ENCODE measurements around the gene VPS13A.

The VPS13A gene

DNA sequence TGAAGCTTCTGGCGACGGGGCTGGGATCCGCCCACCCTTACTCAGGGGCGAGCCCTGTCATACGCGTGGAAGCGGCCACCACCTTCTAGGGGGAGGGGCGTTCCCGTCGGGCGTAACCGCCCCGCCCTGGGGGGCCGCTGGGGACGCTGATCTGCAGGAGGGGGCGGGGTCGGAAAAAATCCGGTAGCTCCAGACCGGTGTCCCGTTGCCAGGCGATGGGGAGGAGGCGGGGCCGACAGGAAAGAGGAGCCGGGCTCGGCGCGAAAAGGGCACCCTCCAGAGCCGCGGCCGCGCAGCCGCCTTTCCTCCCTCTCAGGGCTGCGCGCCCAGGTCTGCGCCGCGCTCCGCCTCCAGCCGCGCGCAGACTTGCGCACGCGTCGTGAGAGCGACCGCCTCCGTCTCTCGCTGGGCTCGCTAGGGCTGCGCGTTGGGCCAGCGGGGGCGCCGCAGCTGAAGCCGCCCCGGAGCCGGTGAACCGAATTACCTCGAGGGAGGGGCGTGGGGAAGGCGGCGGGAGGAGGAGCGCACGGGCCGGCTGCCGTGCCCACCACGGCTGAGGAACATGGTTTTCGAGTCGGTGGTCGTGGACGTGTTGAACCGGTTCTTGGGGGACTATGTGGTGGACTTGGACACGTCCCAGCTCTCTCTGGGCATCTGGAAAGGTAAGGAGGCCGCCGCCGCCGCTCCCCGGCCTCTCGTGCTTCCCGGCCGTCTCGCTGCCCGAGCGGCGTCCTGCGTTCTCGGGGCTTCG is at the start of gene VPS13A:
TSS of gene VPS13A (plus strand) at position 392 of the 751 bp plus-strand sequence. CDS start at position 563, 171 bp downstream.
- Histone ChIP-seq H3K9ac (ENCODE audit: low read length) (peak within 1 kb of the TSS; percentile 91), H3K36me3 (ENCODE audit: control insufficient read depth, insufficient read depth, low read length, severe bottlenecking) (no peaks in the 10 kb centered on the region), H3K4me1 (ENCODE audit: control insufficient read depth, insufficient read depth, low read length) (peaks cover 23% of the 10 kb centered on the region), H3K4me3 (ENCODE audit: low read length) (peak within 1 kb of the TSS; percentile 97), H3K27me3 (replicated peaks; ENCODE audit: control insufficient read depth, insufficient read depth, low read length) (no peaks in the 10 kb centered on the region), H3K9me3 (ENCODE audit: control insufficient read depth, low read length) (no peaks in the 10 kb centered on the region)
- DNase-seq (ENCODE audit: low read depth), result peak; percentile 96

DNA sequence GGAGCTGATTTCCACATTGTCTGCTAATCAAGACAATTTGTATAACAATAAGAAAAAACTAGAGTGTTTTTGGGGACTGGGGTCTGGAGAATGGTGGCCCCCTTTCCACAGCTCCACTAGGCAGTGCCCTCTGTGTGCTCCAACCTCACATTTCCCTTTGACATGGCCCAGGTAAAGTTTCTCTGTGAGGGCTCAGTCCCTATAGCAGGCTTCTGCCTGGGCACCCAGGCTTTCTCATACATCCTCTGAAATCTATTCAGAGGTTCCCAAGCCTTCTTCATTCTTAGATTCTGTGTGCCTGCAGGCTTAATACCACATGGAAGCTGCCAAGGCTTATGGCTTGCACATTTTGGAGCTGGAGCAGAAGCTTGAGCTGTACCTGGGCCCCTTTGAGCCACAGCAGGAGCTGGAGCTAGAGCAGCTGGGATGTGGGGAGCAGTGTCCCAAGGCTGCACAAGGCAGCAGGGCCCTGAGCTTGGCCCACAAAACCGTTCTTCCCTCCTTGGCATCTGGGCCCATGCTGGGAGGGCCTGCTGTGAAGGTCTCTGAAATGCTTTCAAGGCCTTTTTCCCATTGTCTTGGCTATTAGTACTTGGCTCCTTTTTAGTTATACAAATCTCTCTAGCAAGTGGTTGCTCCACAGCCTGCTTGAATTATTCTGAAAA is 49.1 kb upstream of the VPS13A start:
- no peak overlapping the region for H3K4me3 ChIP-seq (ENCODE audit: low read length)
- no peaks in the 10 kb centered on the region for H3K36me3 ChIP-seq (ENCODE audit: control insufficient read depth, insufficient read depth, low read length, severe bottlenecking)
- DNase-seq (ENCODE audit: low read depth), result no peak
- no peak overlapping the region for H3K9ac ChIP-seq (ENCODE audit: low read length)
- peaks cover 8% of the 10 kb centered on the region for H3K9me3 ChIP-seq (ENCODE audit: control insufficient read depth, low read length)
- peaks cover 11% of the 10 kb centered on the region for H3K27me3 ChIP-seq (replicated peaks; ENCODE audit: control insufficient read depth, insufficient read depth, low read length)
- H3K4me1 ChIP-seq (ENCODE audit: control insufficient read depth, insufficient read depth, low read length), result no peaks in the 10 kb centered on the region

DNA sequence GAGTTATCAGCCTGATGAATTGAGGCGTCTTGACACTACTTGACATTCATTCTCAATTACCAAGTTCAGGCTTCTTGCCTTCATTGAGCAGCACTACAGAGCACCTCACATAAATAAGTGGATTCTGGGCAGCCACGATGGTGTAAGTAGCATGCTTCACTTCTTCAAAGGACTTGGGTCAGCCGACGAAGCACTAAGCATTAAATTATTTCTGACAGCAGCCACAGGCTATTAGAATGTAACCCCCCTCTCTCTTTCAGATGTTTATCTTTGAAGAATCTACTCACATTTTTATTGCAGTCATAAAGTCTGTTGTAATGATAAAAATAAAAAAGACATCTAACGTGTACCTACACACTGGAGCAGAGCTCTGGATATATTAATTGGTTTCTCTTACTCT is 45.9 kb upstream of the VPS13A start:
- Histone ChIP-seq H3K27me3 (replicated peaks; ENCODE audit: control insufficient read depth, insufficient read depth, low read length) (peaks cover 17% of the 10 kb centered on the region), H3K4me1 (ENCODE audit: control insufficient read depth, insufficient read depth, low read length) (no peaks in the 10 kb centered on the region), H3K36me3 (ENCODE audit: control insufficient read depth, insufficient read depth, low read length, severe bottlenecking) (no peaks in the 10 kb centered on the region), H3K4me3 (ENCODE audit: low read length) (no peak overlapping the region), H3K9me3 (ENCODE audit: control insufficient read depth, low read length) (no peaks in the 10 kb centered on the region), H3K9ac (ENCODE audit: low read length) (no peak overlapping the region)
- no peak for DNase-seq (ENCODE audit: low read depth)

DNA sequence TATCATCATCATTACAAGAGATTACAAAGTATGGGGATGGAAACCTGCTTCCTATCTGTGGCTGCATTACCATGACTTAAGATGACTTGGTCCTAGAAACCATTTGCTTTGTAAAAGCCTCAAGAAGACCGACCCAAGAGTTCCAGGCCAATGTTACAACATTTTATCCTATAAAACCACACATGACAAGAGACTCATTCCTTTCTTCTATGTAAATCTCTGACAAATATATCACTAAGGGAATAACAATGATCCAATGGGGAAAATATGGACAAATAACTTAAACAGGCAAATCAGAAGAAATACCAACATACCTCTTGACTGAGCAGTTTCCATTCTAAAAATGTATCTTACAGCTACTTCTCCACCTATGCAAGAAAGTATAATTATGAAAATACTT is 44.3 kb upstream of the VPS13A start:
- no peak overlapping the region for H3K9ac ChIP-seq (ENCODE audit: low read length)
- peaks cover 21% of the 10 kb centered on the region for H3K27me3 ChIP-seq (replicated peaks; ENCODE audit: control insufficient read depth, insufficient read depth, low read length)
- H3K36me3 ChIP-seq (ENCODE audit: control insufficient read depth, insufficient read depth, low read length, severe bottlenecking), result no peaks in the 10 kb centered on the region

DNA sequence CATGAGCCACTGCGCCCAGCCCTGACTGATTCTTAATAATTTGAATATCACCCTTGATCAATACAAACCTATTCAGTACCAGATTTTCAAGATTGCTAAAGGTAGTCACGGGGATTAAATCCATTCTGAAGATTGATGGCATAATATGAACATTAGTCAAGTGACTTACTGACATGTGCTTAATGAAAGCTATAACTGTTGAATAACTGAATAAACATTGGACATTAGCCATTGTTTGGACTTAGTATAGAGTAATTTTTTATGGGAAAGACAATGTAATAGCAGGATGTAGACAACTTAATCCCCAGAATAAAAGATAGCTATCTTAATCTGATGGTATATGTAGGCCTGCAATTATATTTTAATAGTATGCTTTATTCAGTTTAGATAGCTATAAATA is 35.0 kb upstream of the VPS13A start:
- H3K27me3 ChIP-seq (replicated peaks; ENCODE audit: control insufficient read depth, insufficient read depth, low read length), result peaks cover 25% of the 10 kb centered on the region
- no peaks in the 10 kb centered on the region for H3K36me3 ChIP-seq (ENCODE audit: control insufficient read depth, insufficient read depth, low read length, severe bottlenecking)
- peaks cover under 1% of the 10 kb centered on the region for H3K9me3 ChIP-seq (ENCODE audit: control insufficient read depth, low read length)
- DNase-seq (ENCODE audit: low read depth), result no peak
- peaks cover 2% of the 10 kb centered on the region for H3K4me1 ChIP-seq (ENCODE audit: control insufficient read depth, insufficient read depth, low read length)
- H3K9ac ChIP-seq (ENCODE audit: low read length), result no peak overlapping the region
- no peak overlapping the region for H3K4me3 ChIP-seq (ENCODE audit: low read length)

More for the DNA sequence above, 44.3 kb upstream of the VPS13A start:
- DNase-seq (ENCODE audit: low read depth), result peak; percentile 27
- peaks cover 4% of the 10 kb centered on the region for H3K9me3 ChIP-seq (ENCODE audit: control insufficient read depth, low read length)
- H3K4me1 ChIP-seq (ENCODE audit: control insufficient read depth, insufficient read depth, low read length), result no peaks in the 10 kb centered on the region
- H3K4me3 ChIP-seq (ENCODE audit: low read length), result no peak overlapping the region

DNA sequence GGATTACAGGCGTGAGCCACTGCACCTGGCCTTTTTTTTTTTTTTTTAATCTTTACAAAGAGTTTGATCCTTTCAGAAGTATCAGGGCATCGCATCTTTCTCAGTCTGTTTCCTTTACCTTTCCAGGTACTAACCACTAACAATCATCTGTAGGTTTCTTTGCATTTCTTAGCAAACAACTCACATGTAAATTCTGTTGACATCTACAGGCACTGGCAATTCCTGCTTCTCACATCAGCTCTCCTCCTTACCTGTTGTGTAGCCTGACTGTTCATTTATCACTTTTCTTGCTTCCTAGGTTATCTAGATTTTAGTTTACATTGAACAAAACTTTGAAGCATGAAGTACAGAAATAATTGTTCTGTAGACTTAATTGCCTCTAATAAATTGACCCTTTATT is 27.5 kb upstream of the VPS13A start:
- Histone ChIP-seq H3K27me3 (replicated peaks; ENCODE audit: control insufficient read depth, insufficient read depth, low read length) (peaks cover 42% of the 10 kb centered on the region), H3K4me3 (ENCODE audit: low read length) (no peak overlapping the region), H3K9me3 (ENCODE audit: control insufficient read depth, low read length) (no peaks in the 10 kb centered on the region), H3K4me1 (ENCODE audit: control insufficient read depth, insufficient read depth, low read length) (no peaks in the 10 kb centered on the region), H3K9ac (ENCODE audit: low read length) (no peak overlapping the region), H3K36me3 (ENCODE audit: control insufficient read depth, insufficient read depth, low read length, severe bottlenecking) (no peaks in the 10 kb centered on the region)
- DNase-seq (ENCODE audit: low read depth), result no peak

DNA sequence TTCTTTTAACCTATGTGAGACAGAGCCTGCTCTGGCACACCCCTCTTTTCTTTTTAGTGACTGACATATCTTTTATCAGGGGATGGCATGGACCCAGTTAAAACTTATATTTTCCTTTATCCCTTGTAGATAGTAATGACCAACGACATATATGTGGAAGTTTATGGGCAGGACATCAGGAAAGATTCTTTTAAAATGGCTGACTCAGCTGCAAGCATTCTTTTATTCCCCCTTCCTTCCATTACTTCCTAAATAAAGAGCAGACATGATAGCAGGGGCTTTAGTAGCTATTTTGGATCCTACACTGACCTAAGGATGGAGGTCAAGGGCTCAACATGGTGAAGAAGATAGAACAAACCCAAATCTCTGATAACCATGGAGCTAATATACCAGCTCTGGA is 25.0 kb upstream of the VPS13A start:
- no peaks in the 10 kb centered on the region for H3K9me3 ChIP-seq (ENCODE audit: control insufficient read depth, low read length)
- no peaks in the 10 kb centered on the region for H3K36me3 ChIP-seq (ENCODE audit: control insufficient read depth, insufficient read depth, low read length, severe bottlenecking)
- no peak overlapping the region for H3K4me3 ChIP-seq (ENCODE audit: low read length)
- peaks cover 37% of the 10 kb centered on the region for H3K27me3 ChIP-seq (replicated peaks; ENCODE audit: control insufficient read depth, insufficient read depth, low read length)
- no peaks in the 10 kb centered on the region for H3K4me1 ChIP-seq (ENCODE audit: control insufficient read depth, insufficient read depth, low read length)
- no peak overlapping the region for H3K9ac ChIP-seq (ENCODE audit: low read length)
- DNase-seq (ENCODE audit: low read depth), result no peak

DNA sequence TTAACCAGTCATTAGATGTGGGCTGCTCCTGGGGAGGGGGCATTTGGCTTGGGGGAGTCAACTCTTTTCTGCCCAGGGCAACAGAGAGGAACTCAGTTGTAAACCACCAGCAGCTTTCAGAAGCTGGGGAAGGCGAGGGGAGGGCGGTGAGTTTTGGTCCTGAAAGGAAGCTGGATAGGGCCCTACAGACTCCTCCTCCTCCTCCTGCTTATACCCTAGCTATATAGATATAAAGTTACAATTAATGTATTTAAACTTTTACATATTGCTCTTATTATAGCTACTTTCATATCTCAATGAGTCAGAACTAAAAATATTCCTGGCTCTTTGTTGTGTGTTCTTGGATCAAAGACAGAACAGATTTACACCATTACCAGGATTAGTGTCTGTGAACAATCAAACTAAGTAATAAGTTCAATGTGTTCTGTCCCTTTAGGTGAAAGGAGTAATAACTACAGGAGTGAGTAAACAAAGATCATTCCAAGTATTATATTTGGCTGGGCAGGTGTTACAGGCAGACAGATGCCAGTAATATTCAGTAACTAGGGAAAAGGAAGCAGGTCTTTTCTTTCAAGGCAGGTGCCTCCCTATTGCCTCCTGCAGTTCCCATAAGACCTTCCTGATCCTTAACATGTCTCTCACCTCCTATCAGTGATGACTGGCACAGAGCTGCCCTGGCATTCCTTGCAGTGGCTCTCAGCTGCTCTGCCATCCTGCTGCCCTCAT is 20.5 kb upstream of the VPS13A start:
- H3K4me1 ChIP-seq (ENCODE audit: control insufficient read depth, insufficient read depth, low read length), result peaks cover 25% of the 10 kb centered on the region
- peak; percentile 15 for DNase-seq (ENCODE audit: low read depth)
- H3K4me3 ChIP-seq (ENCODE audit: low read length), result no peak overlapping the region
- H3K27me3 ChIP-seq (replicated peaks; ENCODE audit: control insufficient read depth, insufficient read depth, low read length), result peaks cover 13% of the 10 kb centered on the region
- H3K36me3 ChIP-seq (ENCODE audit: control insufficient read depth, insufficient read depth, low read length, severe bottlenecking), result no peaks in the 10 kb centered on the region
- no peak overlapping the region for H3K9ac ChIP-seq (ENCODE audit: low read length)
- no peaks in the 10 kb centered on the region for H3K9me3 ChIP-seq (ENCODE audit: control insufficient read depth, low read length)

DNA sequence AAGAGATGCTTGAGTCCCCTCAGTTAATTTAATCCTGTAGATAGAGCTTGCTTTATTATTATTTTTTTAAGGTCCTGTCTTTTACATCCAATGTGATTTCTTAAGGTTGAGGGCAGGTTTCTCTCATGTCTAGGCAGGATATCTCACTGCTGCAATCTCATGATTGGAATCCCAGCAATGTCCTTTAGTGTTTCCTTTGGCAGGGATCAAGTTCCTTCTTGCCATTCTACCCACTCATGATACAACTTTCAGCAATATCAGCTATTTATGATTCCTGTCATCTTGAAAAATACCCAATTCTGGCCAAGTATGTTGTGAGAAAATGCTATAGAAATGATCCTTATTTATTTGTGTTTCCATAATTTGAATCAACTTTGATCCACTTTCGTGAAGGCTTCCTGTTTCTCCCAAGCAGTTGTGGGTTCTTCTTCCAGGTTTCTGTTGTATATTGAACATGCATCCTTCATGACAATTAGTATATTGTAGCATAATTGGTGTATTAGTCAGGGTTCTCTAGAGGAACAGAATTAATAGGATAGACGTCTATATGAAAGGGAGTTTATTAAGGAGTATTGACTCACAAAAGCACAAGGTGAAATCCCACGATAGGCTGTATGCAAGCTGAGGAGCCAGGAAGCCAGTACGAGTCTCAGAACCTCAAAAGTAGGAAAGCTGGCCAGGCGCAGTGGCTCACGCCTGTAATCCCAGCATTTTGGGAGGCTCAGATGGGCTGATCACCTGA is 18.4 kb upstream of the VPS13A start:
- H3K27me3 ChIP-seq (replicated peaks; ENCODE audit: control insufficient read depth, insufficient read depth, low read length), result no peaks in the 10 kb centered on the region
- peak; percentile 63 for DNase-seq (ENCODE audit: low read depth)
- H3K4me3 ChIP-seq (ENCODE audit: low read length), result no peak overlapping the region
- no peaks in the 10 kb centered on the region for H3K9me3 ChIP-seq (ENCODE audit: control insufficient read depth, low read length)
- no peak overlapping the region for H3K9ac ChIP-seq (ENCODE audit: low read length)
- peaks cover 46% of the 10 kb centered on the region for H3K4me1 ChIP-seq (ENCODE audit: control insufficient read depth, insufficient read depth, low read length)
- no peaks in the 10 kb centered on the region for H3K36me3 ChIP-seq (ENCODE audit: control insufficient read depth, insufficient read depth, low read length, severe bottlenecking)

DNA sequence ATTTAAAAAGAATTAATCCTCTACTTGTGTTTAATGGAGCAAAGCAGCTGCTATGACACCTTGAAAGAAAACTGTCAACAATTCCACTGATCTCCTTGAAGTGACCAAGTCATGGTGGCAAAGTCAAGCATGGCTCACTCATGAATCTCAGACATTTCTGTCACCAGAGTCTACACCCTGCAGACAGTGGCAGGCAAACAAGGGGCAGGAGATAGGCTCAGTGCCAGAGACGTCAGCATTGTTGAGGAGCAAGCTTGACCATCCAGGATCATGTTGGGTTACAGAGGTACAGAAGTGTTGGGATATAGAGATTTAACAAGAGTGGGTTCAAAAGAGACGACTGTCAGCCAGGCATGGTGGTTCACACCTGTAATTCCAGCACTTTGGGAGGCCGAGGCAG is 16.1 kb upstream of the VPS13A start:
- Histone ChIP-seq H3K9me3 (ENCODE audit: control insufficient read depth, low read length) (no peaks in the 10 kb centered on the region), H3K4me1 (ENCODE audit: control insufficient read depth, insufficient read depth, low read length) (peaks cover 54% of the 10 kb centered on the region), H3K27me3 (replicated peaks; ENCODE audit: control insufficient read depth, insufficient read depth, low read length) (no peaks in the 10 kb centered on the region), H3K4me3 (ENCODE audit: low read length) (no peak overlapping the region), H3K9ac (ENCODE audit: low read length) (no peak overlapping the region), H3K36me3 (ENCODE audit: control insufficient read depth, insufficient read depth, low read length, severe bottlenecking) (no peaks in the 10 kb centered on the region)
- no peak for DNase-seq (ENCODE audit: low read depth)

DNA sequence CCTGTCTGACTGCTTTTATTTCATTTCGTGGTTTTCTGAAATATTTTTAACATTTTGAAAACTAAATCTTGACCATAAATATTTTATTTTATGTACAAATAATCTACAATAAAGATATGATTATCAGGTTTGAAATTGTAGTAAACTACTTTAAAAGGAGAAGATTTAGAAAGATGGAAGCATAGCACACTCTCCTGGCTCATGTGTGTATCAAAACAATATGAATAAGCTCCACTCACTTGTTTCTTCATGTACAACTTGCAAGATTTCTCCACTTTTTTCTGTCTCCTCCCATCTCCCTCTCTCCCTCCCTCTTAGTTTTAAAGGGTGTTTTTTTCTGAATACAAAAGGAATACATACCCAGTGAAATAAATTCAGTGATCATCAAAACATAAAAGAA is 15.4 kb upstream of the VPS13A start:
- peak overlapping the region; percentile 42 for H3K9ac ChIP-seq (ENCODE audit: low read length)
- no peaks in the 10 kb centered on the region for H3K27me3 ChIP-seq (replicated peaks; ENCODE audit: control insufficient read depth, insufficient read depth, low read length)
- H3K4me3 ChIP-seq (ENCODE audit: low read length), result no peak overlapping the region
- DNase-seq (ENCODE audit: low read depth), result peak; percentile 13
- H3K4me1 ChIP-seq (ENCODE audit: control insufficient read depth, insufficient read depth, low read length), result peaks cover 54% of the 10 kb centered on the region
- no peaks in the 10 kb centered on the region for H3K9me3 ChIP-seq (ENCODE audit: control insufficient read depth, low read length)
- H3K36me3 ChIP-seq (ENCODE audit: control insufficient read depth, insufficient read depth, low read length, severe bottlenecking), result no peaks in the 10 kb centered on the region
